AG09319 (cell line): ENCODE data around the gene SHE.

Experiments used
- DNase-seq: peaks from one replicate; pipeline ENCODE4 v3.0.0-alpha.2; 2010; ENCODE audit warnings: low read depth; ENCODE audit errors: extremely low read depth
- TF ChIP-seq, protein P1 (sequence below): IDR thresholded peaks from 2 replicates; pipeline ENCODE4 v1.5.1; 2011; ENCODE audit warnings: low read depth, mild to moderate bottlenecking, inconsistent platforms, low read length, moderate library complexity

SHE gene

GRCh38 chr1:154502066-154502743, at the start of gene SHE, which contains the start of gene TDRD10:
TSS of gene SHE (minus strand) at chr1:154502412. CDS start at chr1:154502026, 386 bp downstream.
TSS of gene TDRD10 (plus strand) at chr1:154502219. CDS start at chr1:154506904, 4,685 bp downstream.
- TF ChIP-seq, protein P1, sequence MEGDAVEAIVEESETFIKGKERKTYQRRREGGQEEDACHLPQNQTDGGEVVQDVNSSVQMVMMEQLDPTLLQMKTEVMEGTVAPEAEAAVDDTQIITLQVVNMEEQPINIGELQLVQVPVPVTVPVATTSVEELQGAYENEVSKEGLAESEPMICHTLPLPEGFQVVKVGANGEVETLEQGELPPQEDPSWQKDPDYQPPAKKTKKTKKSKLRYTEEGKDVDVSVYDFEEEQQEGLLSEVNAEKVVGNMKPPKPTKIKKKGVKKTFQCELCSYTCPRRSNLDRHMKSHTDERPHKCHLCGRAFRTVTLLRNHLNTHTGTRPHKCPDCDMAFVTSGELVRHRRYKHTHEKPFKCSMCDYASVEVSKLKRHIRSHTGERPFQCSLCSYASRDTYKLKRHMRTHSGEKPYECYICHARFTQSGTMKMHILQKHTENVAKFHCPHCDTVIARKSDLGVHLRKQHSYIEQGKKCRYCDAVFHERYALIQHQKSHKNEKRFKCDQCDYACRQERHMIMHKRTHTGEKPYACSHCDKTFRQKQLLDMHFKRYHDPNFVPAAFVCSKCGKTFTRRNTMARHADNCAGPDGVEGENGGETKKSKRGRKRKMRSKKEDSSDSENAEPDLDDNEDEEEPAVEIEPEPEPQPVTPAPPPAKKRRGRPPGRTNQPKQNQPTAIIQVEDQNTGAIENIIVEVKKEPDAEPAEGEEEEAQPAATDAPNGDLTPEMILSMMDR, result no peak
- no peak for DNase-seq

DNA sequence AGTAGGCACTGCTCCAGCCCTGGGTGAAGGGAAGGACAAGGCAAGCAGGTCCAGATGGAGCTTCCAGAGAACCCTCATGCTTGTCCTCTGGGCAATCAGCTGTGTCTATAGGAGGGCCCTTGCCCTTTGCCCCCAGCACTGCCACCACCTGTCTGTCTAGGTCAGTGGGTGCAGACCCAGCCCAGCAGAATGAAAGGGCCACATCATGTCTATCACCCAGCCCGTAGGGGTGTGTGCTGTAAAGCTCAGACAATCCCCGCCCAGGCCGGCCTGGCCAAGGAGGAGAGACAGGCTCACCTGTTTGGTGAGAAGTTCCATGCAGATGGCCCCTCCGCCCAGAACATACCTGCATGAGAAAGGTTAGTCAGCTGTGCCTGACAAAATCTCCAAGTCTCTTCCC, 49.3 kb upstream of the SHE start:
- DNase-seq, result no peak
- TF ChIP-seq, protein P1, result no peak

- TF ChIP-seq, protein P1, result no peak
- DNase-seq, result no peak
These were observed 48.4 kb upstream of the SHE start for GRCh38 chr1:154550657-154551056.

- TF ChIP-seq, protein P1, result no peak
- DNase-seq, result no peak
These were observed 47.9 kb upstream of the SHE start for GRCh38 chr1:154550070-154550469.

GRCh38 chr1:154549202-154549770, 47.1 kb upstream of the SHE start:
- no peak for DNase-seq
- TF ChIP-seq, protein P1, result no peak

DNA sequence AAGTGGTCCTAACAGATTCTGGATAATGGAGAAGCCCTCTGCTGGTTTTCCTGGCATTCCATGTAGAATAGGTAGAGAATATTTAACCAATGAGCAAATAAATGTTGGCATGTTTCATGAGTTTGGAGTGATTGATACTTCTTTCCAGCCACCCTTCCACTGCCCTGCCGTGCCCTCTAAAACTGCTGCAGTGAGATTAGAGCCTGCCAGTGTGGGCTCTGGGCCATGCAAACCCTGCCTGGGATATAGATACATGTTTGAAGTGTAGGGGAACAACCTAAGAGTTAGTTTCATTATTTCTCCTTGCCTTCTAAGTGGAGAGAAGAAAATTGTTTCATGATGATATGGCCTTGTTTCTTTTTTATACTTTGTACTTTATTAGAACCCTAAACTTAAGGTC, 45.8 kb upstream of the SHE start:
- DNase-seq, result no peak
- TF ChIP-seq, protein P1, result no peak

GRCh38 chr1:154547105-154547732, 45.0 kb upstream of the SHE start:
- TF ChIP-seq, protein P1, result no peak
- no peak for DNase-seq
